DMS153 treated with DMSO at 0.1 percent for 48 hours (cell line): Measurements from ENCODE around the gene SEPTIN12.

Experiments
- DNase-seq: peaks from one replicate; lab custom pipeline; 2025; ENCODE audit not compliant: unreplicated experiment; lab: John Stamatoyannopoulos, UW

The SEPTIN12 gene

DNA sequence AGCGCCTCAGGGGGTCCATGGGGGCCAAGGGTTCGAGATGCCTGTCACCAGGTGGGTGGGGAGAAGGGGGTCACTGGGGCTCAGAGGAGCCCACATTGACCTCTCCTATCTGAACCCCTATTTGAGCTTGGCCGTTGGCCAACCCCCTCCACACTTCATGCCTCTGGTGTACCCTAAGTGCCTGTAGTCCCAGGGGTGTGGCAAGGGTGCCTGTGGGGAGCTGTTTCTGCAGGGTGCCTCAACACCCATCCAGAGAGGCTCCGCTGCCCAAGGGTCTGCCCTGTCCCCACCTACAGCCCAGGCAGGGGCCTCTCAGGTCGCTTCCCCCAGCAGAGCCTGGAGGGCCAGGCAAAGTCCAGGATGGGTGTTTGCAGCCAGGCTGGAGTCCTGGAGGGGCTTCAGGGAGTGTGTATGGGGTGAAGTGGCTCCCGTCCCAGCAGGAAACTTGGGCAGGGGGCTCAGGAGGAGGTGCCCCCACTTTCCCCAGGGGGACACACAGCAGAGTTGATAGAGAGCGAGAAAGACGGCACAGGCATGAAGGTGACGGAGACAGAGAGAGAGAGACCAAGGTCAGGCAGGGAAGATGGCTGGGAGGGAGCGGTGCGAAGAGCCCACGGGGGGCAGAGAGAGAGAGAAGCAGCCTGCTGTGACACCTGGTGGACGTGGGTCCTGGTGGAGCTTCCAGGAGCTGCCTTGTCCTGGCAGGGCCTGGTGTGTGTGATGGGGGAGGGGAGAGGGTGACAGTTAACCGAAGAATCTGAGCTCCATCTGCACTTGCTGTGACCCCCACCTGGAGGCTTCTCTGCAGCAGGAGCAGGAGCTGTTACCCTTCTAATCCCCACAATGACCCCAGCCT lies at the start of gene SEPTIN12:
TSS of gene SEPTIN12 (minus strand) at position 719 of the 856 bp plus-strand sequence. CDS start at position 19, 700 bp downstream.
- DNase-seq: no peak

GRCh38 chr16:4836727-4837126 lies 48.6 kb upstream of the SEPTIN12 start:
- DNase-seq: no peak

GRCh38 chr16:4833584-4833983 lies 45.4 kb upstream of the SEPTIN12 start:
- no peak for DNase-seq

DNA sequence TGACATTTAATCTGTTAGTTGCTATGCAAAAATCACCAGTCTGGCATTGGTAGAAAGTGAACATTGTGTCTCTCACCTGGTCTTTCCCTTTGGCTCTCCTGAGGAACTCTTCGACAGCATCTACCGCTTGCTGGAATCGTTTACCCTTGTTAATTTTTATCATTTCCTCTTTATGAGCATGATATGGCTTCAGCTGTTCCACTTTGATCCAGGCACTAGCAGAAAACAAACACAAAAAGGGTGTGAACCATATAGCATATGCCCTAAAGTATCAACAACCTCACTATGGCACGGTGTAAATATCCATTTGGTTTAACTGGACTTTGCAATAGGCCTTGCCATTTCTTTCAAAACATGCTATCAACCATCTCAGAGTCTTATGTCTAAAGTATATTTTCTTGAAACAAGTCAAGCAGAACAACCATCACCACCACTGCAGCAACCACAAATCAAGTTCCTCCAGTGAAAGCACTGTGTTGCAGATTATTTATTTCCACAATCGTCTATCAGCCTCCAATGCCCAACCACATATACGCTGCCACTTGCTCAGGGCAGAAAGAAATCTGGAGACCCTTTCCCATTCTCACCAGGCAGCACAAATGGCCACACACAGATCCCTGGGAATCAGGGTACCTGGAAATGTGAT lies 44.7 kb upstream of the SEPTIN12 start:
- no peak for DNase-seq

GRCh38 chr16:4831616-4832015 lies 43.5 kb upstream of the SEPTIN12 start:
- no peak for DNase-seq

GRCh38 chr16:4830408-4830807 lies 42.3 kb upstream of the SEPTIN12 start:
- DNase-seq: no peak

DNA sequence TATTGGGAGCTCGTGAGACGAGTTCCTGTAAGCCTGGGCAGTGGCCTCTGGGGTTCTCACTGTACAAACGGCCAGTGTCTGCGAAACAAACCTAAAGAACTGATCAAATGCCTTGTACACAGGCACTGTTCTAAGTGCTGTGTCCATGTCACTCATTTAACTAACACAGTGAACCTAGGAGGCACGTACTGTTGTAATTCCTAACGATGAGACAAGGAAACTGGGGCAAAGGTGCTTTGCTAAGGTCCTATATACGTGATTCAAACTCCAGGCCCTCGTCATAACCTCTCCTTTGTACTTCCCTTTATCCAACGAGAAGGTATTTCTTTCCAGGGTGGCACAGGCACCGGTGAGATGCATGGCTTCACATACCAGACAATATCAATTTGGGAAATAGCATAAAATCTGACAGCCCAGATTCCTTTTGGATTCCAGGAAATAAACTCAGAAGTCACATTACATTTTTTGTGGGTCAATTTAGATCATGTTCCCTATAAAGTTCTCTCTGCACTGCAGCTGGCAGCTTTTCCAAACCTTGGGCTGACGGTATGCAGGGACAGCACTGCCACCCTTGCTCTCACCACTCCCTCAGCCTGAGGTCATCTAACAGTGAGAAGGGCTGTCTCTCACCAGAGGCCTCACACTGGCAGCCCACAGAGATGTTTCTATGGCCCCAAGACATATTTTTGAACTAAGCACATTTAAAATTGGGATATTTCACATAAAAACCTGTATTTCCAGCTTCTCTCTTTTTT lies 40.6 kb upstream of the SEPTIN12 start:
- no peak for DNase-seq

- no peak for DNase-seq
These were observed 38.8 kb upstream of the SEPTIN12 start for GRCh38 chr16:4826980-4827379.

DNA sequence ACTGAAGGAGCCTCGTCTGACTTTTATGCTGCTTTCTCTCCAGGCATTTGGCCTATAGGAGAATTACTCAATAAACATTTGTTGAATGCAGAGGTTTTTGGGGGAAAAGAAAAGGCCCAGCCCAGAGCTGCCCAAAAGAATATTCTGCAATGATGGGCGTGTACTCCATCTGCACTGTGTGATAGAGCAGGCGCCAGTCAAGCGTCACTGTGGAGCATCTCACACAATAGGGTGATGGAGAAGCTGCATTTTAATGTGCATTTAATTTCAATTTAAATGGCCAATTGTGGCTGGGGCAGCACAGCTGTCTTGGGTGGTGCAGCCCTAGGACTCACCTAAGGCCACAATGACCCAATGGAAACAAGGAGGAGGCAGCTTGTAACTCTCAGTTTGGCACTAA lies 38.4 kb upstream of the SEPTIN12 start:
- no peak for DNase-seq

DNA sequence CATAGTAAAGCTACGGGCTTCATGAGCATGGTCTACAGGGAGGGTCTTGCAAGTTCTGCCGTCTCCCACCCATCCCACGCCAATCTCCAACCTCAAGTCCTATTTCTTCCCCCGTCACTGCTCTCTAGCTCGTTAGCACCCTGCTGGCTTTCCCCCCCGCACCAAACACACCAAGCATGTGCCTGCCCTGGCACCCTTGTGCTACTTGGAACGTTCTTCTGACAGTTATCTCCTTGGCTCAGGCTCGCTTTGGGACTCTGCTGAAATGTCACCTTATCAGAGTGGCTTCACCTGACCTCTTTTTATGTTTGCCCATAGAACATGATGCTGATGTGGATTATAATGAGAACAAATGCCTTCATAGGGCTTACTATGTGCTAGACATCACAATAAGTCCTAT lies 37.1 kb upstream of the SEPTIN12 start:
- DNase-seq: no peak

GRCh38 chr16:4820652-4821051 lies 32.5 kb upstream of the SEPTIN12 start:
- no peak for DNase-seq

DNA sequence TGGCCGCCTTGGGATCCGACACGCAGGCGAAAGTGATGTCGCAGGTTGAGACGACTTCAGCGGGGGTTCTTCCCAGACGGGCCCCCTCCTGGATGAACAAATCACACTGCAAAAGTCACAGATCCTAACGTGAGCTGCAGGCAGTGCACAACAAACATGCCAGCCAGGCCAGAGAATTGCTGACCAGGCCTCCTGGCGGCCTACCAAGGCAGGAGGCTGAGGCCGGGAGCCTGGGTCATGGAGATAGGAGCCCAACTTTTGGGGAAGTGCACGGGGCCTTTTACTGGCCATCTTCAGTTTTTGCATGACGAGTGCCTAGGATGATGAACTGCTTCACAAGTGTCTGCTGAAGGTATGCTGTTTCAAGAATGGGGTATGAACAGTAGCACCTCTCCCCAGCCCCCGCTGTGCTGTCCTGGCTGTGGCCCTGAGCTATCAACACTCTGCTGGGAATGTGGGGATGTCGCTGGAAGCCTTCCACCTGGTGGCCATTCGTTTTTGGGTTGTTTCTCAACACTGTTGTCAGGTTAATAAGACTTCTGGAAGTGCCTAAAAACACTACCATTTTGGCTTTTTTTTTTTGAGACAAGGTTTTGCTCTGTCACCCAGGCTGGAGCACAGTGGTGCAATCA lies 26.5 kb upstream of the SEPTIN12 start:
- DNase-seq: no peak

DNA sequence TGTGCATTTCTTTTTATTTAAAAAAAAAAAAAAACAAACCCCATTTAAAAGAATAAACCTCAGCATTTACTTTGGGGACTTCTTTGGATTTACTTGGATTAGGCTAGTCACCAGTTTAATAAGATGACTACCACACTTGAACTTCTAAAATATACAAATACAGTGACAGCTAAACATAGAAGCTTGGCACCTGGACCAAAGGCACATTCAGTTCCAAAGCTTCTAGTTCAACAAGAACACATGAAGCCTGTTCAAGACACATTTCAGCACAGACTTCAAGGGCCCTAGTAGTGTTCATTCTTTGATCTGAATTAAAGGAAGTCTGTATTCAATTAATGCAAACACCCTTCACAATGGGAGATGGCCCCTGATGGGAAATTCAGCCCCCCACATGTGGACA lies 25.9 kb upstream of the SEPTIN12 start:
- DNase-seq: no peak

DNA sequence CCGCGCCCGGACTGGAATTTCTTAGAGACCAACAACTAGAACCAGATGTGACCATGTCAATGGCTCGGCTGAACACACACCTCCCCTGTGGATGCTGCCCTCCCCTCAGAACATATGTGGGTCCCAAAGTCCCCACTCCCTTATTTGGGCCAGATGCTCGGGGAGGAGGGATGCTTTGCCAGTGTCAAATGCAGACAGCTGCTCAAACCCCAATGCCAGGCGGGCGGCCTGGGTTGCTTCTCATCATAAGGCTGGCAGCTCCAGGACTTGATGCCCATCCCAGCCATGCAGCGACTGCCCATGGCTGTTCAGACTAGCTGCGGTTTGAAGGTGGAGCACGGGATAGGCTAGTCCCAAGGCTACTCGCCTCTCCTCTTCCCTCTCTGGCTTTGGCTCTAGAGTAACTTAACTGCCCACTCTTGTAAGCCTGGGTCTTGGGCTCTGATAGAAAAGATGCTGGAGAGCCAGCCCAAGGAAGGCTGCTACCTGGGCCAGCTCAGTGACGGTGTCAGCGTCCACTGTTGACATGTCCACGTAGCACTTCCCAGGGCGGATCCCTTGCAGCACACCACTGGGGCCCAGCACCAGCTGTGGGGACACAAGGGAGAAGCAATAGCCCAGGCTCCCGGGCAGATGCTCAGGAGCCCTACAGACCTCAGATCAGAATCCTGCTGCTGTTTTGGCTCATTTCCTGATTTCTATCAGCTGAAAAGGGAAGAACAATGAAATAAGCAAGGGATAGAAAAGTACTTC lies 25.3 kb upstream of the SEPTIN12 start:
- no peak for DNase-seq

- DNase-seq: no peak
These were observed 23.6 kb upstream of the SEPTIN12 start for GRCh38 chr16:4811773-4812172.

- no peak for DNase-seq
These were observed 23.1 kb upstream of the SEPTIN12 start for GRCh38 chr16:4811242-4811641.

DNA sequence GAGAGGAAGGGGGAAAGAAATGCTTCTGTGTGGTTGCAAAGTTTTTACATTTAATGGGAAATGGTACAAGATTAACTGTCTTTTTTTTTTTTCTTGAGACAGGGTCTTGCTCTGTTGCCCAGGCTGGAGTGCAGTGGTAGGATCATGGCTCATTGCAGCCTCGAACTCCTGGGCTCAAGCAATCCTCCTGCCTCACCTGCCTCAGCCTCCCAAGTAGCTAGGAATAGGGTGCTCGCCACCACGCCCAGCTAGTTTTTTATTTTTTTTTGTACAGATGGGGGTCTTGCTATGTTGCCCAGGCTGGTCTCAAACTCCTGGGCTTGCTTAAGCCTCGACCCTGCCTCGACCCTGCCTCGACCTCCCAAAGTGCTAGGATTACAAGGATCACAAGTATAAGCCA lies 18.1 kb upstream of the SEPTIN12 start:
- DNase-seq: no peak

DNA sequence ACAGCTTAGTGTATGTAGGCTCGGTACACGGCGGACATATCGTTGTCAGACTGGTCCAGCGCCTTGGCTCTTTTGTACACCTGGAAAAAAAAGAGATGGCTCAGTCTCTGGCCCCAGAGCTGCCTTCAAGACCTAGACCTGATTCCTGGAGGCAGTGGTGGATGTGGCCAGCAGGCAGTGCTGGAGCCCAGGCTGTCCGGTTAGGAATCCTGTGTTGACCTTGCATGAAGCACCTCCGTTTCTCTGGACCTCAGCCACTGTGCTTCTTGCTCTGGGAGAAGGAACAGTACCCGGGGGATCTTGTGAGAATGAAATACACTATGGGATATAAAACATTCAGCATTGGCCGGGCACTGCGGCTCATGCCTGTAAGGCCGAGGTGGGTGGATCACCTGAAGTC lies 17.1 kb upstream of the SEPTIN12 start:
- DNase-seq: no peak

GRCh38 chr16:4803898-4804762 lies 16.0 kb upstream of the SEPTIN12 start:
- no peak for DNase-seq

DNA sequence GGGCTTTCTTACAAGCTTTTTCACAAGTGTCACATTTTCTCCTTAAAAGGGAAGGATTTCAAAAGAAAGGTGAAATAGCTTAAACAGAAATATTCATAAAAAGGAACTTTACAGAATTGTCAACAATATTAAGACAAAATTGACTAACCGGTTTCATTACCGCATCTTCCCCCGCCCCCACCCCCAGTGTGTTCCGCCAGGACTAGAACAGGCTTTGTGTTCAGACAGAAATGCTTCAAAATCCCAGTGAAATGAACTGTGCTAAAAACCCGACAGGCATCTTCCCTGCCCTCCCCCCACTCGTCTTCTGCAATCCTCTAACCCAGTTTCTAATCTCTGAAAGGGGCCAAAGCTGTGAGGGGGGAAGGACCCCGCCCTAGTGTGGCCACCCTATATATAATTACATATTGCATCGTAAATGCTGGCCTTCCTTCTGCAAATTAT lies 15.3 kb upstream of the SEPTIN12 start:
- DNase-seq: no peak
